CD4-positive, alpha-beta T cell (primary cell): Measurements from ENCODE around the gene UBE2O. TPM values are rescaled to one million over a fixed set of nuclear protein-coding genes. Genes with fewer than 3 reads are reported as not detected.

Experiments
- ATAC-seq: fragments of 200-7000 bp; cut with Tn5 transposase; one replicate; pipeline ENCODE4 v1.10.0; 2022; ENCODE audit warnings: mild to moderate bottlenecking; ENCODE audit not compliant: poor library complexity
- CTCF ChIA-PET: fragments of 350-600 bp; sonication (Branson Sonifier 250); formaldehyde crosslinking; loops from one replicate; lab custom pipeline; 2021; ENCODE audit warnings: antibody characterized with exemption, inconsistent platforms; lab: Charles Lee
- POLR2A ChIA-PET: fragments of 350-600 bp; sonication (Branson Sonifier 250); formaldehyde crosslinking; loops from one replicate; lab custom pipeline; 2021; ENCODE audit warnings: antibody characterized with exemption, inconsistent platforms; lab: Charles Lee
- DNase-seq, 14 experiments: peaks; one replicate each; pipeline ENCODE4 v3.0.0-alpha.2; 2013 to 2020; ENCODE audit warnings: mixed read lengths in 2 of 14
- H3K27ac ChIP-seq, 2 donors: one replicate each; pipeline versions ENCODE4 v1.5.1 to v1.7.0; 2013; ENCODE audit warnings: low read length in 2 of 2, low read depth in 1 of 2, mild to moderate bottlenecking in 1 of 2
- H3K27me3 ChIP-seq, 2 experiments: 1 replicate in 1 of 2; 2 replicates in 1 of 2; pipeline versions ENCODE4 v1.6.1 to v1.7.0; 2013; ENCODE audit warnings: low read length in 2 of 2, control low read depth in 1 of 2, mild to moderate bottlenecking in 1 of 2, moderate library complexity in 1 of 2; ENCODE audit not compliant: insufficient read depth in 2 of 2, control insufficient read depth in 1 of 2
- H3K36me3 ChIP-seq: one replicate; pipeline ENCODE4 v1.6.1; 2013; ENCODE audit warnings: low read length, control low read depth; ENCODE audit not compliant: insufficient read depth
- H3K4me1 ChIP-seq: one replicate; pipeline ENCODE4 v1.6.1; 2013; ENCODE audit warnings: low read length, control low read depth; ENCODE audit not compliant: insufficient read depth
- H3K4me3 ChIP-seq: one replicate; pipeline ENCODE4 v1.5.1; 2013; ENCODE audit warnings: mild to moderate bottlenecking, low read length, moderate library complexity
- H3K9me3 ChIP-seq, 2 experiments: 1 replicate in 1 of 2; 2 replicates in 1 of 2; pipeline versions ENCODE4 v1.6.1 to v1.7.0; 2013; ENCODE audit warnings: low read length in 2 of 2, mild to moderate bottlenecking in 2 of 2, control low read depth in 1 of 2, moderate library complexity in 1 of 2; ENCODE audit not compliant: control insufficient read depth in 1 of 2, insufficient read depth in 1 of 2
- H3K27ac Mint-ChIP-seq: one replicate; pipeline ENCODE4 v1.8.0; 2020; ENCODE audit warnings: mixed read lengths
- H3K27me3 Mint-ChIP-seq: one replicate; pipeline ENCODE4 v1.8.0; 2021; ENCODE audit warnings: mixed read lengths
- H3K36me3 Mint-ChIP-seq: one replicate; pipeline ENCODE4 v1.8.0; 2021; ENCODE audit warnings: low read depth, mixed read lengths
- H3K4me1 Mint-ChIP-seq: one replicate; pipeline ENCODE4 v1.8.0; 2021; ENCODE audit warnings: low read depth, mixed read lengths
- H3K4me3 Mint-ChIP-seq: one replicate; pipeline ENCODE4 v1.8.0; 2020; ENCODE audit warnings: mild to moderate bottlenecking, mixed read lengths
- H3K9me3 Mint-ChIP-seq: one replicate; pipeline ENCODE4 v1.8.0; 2020; ENCODE audit warnings: mixed read lengths
- intact Hi-C, 2 experiments: fragments of 100-400 bp; cut with DNase I in 1 of 2; cut with micrococcal nuclease in 1 of 2; formaldehyde crosslinking; loops; one replicate each; pipeline versions ENCODE4 v1.15.1 to v1.9.0; 2023 to 2025; cut with DNase I, micrococcal nuclease
- total RNA-seq, 174 experiments: library from RNA in 2 of 174; stranded (reverse) in 2 of 174; gene quantifications; one replicate each; pipeline ENCODE4 v1.2.3 and lab custom pipeline; 2021 to 2026
- TF ChIP-seq, protein P1 (sequence below): fragments of 200-600 bp; IDR thresholded peaks from one replicate; pipeline ENCODE4 v1.8.0; 2022; ENCODE audit warnings: antibody characterized with exemption, mild to moderate bottlenecking

The UBE2O gene
- total RNA-seq, 2 experiments from 2014 or later, result 22.7 to 25.1 TPM

DNA sequence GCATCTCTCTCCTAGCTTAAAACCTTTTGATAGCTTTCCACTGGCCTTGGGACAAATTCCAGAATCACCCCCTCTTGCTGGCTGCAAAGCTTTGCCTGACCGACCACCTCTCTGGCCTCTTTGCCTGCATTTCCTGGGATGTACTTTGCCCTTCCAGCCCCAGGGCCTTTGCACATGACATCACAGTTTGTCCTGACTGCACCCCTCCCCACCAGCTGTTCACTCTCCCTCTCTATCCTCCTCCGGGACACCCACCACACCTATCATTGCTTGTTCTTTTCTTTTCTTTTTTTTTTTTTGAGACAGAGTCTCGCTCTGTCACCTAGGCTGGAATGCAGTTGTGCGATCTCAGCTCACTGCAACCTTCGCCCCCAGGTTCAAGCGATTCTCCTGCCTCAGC is 22.4 kb upstream of the UBE2O start:
- intact Hi-C loops, result no loop called here
- Mint-ChIP-seq H3K27me3 (no peaks in the 10 kb centered on the region), H3K36me3 (peaks cover 24% of the 10 kb centered on the region), H3K4me3 (no peak overlapping the region), H3K27ac (no peak overlapping the region), H3K9me3 (no peaks in the 10 kb centered on the region), H3K4me1 (no peaks in the 10 kb centered on the region)
- Histone ChIP-seq H3K9me3 (no peaks in the 10 kb centered on the region), H3K27me3 (no peaks in the 10 kb centered on the region), H3K36me3 (peaks cover 42% of the 10 kb centered on the region), H3K4me3 (no peak overlapping the region), H3K4me1 (no peaks in the 10 kb centered on the region), H3K27ac (no peak overlapping the region)
- ChIA-PET CTCF (no interaction called here), POLR2A (interaction anchor here (0.7 kb wide), 1 partner anchor 82 kb away, joined by 3 read pairs; no protein-coding TSS in a partner anchor)
- TF ChIP-seq, protein P1, sequence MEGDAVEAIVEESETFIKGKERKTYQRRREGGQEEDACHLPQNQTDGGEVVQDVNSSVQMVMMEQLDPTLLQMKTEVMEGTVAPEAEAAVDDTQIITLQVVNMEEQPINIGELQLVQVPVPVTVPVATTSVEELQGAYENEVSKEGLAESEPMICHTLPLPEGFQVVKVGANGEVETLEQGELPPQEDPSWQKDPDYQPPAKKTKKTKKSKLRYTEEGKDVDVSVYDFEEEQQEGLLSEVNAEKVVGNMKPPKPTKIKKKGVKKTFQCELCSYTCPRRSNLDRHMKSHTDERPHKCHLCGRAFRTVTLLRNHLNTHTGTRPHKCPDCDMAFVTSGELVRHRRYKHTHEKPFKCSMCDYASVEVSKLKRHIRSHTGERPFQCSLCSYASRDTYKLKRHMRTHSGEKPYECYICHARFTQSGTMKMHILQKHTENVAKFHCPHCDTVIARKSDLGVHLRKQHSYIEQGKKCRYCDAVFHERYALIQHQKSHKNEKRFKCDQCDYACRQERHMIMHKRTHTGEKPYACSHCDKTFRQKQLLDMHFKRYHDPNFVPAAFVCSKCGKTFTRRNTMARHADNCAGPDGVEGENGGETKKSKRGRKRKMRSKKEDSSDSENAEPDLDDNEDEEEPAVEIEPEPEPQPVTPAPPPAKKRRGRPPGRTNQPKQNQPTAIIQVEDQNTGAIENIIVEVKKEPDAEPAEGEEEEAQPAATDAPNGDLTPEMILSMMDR, result no peak
- no peak for ATAC-seq
- no peak for DNase-seq

- H3K9me3 Mint-ChIP-seq, result no peaks in the 10 kb centered on the region
- ChIA-PET CTCF (no interaction called here), POLR2A (interaction anchor here (0.7 to 0.8 kb wide), 2 partner anchors 21 to 82 kb away, joined by 3 read pairs; no protein-coding TSS in a partner anchor)
- no peaks in the 10 kb centered on the region for H3K27me3 Mint-ChIP-seq
- intact Hi-C loops, result no loop called here
- Histone ChIP-seq H3K9me3 (no peaks in the 10 kb centered on the region), H3K4me3 (no peak overlapping the region), H3K27me3 (no peaks in the 10 kb centered on the region), H3K27ac (no peak overlapping the region), H3K36me3 (peaks cover 42% of the 10 kb centered on the region), H3K4me1 (no peaks in the 10 kb centered on the region)
- no peaks in the 10 kb centered on the region for H3K4me1 Mint-ChIP-seq
- no peak overlapping the region for H3K4me3 Mint-ChIP-seq
- H3K27ac Mint-ChIP-seq, result no peak overlapping the region
- peaks cover 24% of the 10 kb centered on the region for H3K36me3 Mint-ChIP-seq
- no peak for DNase-seq
- TF ChIP-seq, protein P1, result no peak
- ATAC-seq, result no peak
Observed at GRCh38 chr17:76474894-76475293, 21.9 kb upstream of the UBE2O start.

- CTCF ChIA-PET, result no interaction called here
- Histone ChIP-seq H3K27ac (no peak overlapping the region), H3K4me3 (no peak overlapping the region), H3K9me3 (no peaks in the 10 kb centered on the region), H3K27me3 (no peaks in the 10 kb centered on the region), H3K4me1 (no peaks in the 10 kb centered on the region), H3K36me3 (peaks cover 40% of the 10 kb centered on the region)
- POLR2A ChIA-PET, result interaction anchor here (0.8 kb wide), 1 partner anchor 21 kb away, joined by 3 read pairs; no protein-coding TSS in a partner anchor
- Mint-ChIP-seq H3K9me3 (no peaks in the 10 kb centered on the region), H3K27me3 (no peaks in the 10 kb centered on the region), H3K27ac (no peak overlapping the region), H3K4me3 (no peak overlapping the region), H3K4me1 (no peaks in the 10 kb centered on the region), H3K36me3 (peaks cover 20% of the 10 kb centered on the region)
- no peak for ATAC-seq
- intact Hi-C loops, result no loop called here
- TF ChIP-seq, protein P1, result no peak
- no peak for DNase-seq
Observed at GRCh38 chr17:76474238-76474637, 21.3 kb upstream of the UBE2O start.
